GM20000 (cell line): Measurements from ENCODE around the gene INTS2.
A peak's percentile ranks its signal among the peaks of the same experiment; 100 is the strongest.

ENCODE experiments used
- DNase-seq: peaks from one replicate; pipeline ENCODE4 v3.0.0; 2012; ENCODE audit warnings: low spot score
- CTCF ChIP-seq: IDR thresholded peaks from 2 replicates; pipeline ENCODE4 v1.5.1; 2012; ENCODE audit warnings: mild to moderate bottlenecking, control low read depth; ENCODE audit errors: extremely low read depth, missing control alignments

Gene INTS2

GRCh38 chr17:61927208-61928100 is at the start of gene INTS2:
TSS of gene INTS2 (minus strand) at chr17:61927982. CDS start at chr17:61926644, 1,338 bp downstream.
- no peak for TF ChIP-seq CTCF
- DNase-seq, result peak; percentile 92

- no peak for DNase-seq
- no peak for TF ChIP-seq CTCF
Observed at GRCh38 chr17:61974115-61974514, 46.3 kb upstream of the INTS2 start.

GRCh38 chr17:61972311-61972710 is 44.5 kb upstream of the INTS2 start:
- no peak for TF ChIP-seq CTCF
- no peak for DNase-seq

GRCh38 chr17:61970030-61970429 is 42.2 kb upstream of the INTS2 start:
- TF ChIP-seq CTCF, result no peak
- DNase-seq, result no peak

GRCh38 chr17:61968757-61969156 is 41.0 kb upstream of the INTS2 start:
- DNase-seq, result no peak
- no peak for TF ChIP-seq CTCF

- DNase-seq, result no peak
- TF ChIP-seq CTCF, result no peak
Observed at GRCh38 chr17:61967729-61968128, 39.9 kb upstream of the INTS2 start.

GRCh38 chr17:61966191-61966590 is 38.4 kb upstream of the INTS2 start:
- TF ChIP-seq CTCF, result no peak
- DNase-seq, result no peak
